Measurements from ENCODE around the gene MCOLN3.
A peak's percentile ranks its signal among the peaks of the same experiment; 100 is the strongest.

MCOLN3 gene

DNA sequence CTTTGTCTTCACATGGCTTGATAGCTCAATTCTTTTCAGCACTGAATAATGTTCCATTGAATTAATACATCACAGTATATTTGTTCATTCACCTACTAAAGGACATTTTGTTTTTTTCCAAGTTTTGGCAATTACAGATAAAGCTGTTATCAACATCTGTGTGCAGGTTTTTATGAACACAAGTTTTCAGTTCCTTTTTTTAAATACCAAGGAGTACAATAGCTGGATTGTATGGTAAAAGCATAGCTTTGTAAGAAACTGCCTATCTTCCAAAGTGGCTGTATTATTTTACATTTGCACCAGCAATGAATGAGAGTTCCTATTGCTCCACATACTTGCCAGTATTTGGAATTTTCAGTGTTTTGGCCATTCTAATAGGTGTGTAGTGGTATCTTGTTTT, 46.6 kb downstream of the MCOLN3 start:
- FAIRE-seq: no peak
- no peak for DNase-seq (ENCODE audit: insufficient read length, low spot score)
- TF ChIP-seq, protein P1, sequence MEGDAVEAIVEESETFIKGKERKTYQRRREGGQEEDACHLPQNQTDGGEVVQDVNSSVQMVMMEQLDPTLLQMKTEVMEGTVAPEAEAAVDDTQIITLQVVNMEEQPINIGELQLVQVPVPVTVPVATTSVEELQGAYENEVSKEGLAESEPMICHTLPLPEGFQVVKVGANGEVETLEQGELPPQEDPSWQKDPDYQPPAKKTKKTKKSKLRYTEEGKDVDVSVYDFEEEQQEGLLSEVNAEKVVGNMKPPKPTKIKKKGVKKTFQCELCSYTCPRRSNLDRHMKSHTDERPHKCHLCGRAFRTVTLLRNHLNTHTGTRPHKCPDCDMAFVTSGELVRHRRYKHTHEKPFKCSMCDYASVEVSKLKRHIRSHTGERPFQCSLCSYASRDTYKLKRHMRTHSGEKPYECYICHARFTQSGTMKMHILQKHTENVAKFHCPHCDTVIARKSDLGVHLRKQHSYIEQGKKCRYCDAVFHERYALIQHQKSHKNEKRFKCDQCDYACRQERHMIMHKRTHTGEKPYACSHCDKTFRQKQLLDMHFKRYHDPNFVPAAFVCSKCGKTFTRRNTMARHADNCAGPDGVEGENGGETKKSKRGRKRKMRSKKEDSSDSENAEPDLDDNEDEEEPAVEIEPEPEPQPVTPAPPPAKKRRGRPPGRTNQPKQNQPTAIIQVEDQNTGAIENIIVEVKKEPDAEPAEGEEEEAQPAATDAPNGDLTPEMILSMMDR (IDR thresholded peaks at IDR 0.05; ENCODE audit: insufficient read depth, missing control alignments): no peak

DNA sequence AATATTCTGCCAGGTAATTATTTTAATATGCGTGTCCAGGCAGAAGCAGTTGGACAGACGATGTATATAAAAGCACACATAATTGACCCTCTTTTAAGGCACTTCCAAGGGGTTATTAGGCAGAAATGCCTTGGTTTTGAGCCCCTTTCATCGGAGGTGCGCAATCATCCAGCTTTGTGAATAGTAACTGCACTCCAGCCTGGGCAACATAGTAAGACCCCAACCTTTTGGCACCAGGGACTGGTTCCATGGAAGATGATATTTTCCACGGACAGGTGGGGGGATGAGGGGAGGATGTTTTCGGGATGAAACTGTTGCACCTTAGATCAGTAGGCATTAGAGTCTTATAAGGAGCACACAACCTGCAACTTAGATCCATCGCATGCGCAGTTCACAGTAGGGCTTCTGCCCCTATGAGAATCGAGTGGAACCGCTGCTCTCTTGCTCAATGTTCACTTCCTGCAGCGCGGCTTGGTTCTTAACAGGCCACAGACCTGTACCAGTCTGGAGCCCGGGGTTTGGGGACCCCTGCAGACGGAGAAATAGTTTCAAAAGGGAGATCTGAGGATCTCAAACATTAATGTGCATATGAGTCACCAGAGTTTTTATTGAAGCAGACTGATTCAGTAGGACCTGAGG, 49.5 kb downstream of the MCOLN3 start:
- TF ChIP-seq, protein P1 (IDR thresholded peaks at IDR 0.05; ENCODE audit: insufficient read depth, missing control alignments): no peak
- no peak for DNase-seq (ENCODE audit: insufficient read length, low spot score)
- no peak for FAIRE-seq

DNA sequence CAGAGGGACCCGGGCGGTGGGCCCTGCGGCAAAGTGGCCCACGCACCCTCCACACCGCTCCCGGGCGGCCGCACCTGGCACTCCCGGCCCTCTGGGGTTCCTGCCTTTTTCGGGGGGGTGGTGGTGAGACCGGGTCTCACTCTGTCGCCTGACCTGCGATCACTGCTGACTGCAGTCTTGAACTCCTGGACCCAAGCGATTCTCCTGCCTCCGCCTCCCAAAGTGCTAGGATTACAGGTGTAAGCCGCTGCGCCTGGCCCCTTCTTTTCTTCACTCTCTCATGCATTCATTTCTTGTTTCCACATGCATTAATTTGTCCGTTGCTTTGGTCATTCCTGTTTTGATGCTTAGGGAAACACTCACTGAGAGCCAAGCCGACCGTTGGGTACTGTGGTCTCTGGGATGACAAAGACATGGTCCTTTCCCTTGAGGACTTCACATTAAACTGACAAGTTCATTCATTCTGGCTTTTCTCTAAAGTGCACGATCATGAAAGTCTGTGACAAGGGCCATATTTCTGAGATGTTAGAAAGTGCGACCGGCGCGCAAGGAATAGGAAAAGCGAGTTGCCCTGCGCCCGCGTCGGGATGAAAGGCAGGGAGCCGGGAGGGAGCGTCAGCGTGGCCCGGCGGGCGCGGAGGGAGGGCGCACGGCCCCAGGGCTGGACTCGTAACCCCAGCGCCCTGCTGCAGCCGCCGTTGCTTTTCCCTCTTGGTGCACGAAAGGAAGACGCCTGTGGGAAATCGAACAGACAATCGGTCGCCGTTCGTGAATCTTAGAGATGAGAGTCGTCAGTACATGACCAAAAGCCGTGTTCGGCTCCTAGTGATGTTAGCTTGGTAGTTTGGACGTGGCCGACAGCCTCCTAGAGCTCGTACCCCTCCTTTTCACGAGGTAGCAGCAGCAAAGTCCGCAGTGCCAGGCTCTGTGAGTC, 50.4 kb downstream of the MCOLN3 start:
- DNase-seq (ENCODE audit: insufficient read length, low spot score) (no peak), FAIRE-seq (no peak)
- TF ChIP-seq, protein P1 (IDR thresholded peaks at IDR 0.05; ENCODE audit: insufficient read depth, missing control alignments): no peak

DNA sequence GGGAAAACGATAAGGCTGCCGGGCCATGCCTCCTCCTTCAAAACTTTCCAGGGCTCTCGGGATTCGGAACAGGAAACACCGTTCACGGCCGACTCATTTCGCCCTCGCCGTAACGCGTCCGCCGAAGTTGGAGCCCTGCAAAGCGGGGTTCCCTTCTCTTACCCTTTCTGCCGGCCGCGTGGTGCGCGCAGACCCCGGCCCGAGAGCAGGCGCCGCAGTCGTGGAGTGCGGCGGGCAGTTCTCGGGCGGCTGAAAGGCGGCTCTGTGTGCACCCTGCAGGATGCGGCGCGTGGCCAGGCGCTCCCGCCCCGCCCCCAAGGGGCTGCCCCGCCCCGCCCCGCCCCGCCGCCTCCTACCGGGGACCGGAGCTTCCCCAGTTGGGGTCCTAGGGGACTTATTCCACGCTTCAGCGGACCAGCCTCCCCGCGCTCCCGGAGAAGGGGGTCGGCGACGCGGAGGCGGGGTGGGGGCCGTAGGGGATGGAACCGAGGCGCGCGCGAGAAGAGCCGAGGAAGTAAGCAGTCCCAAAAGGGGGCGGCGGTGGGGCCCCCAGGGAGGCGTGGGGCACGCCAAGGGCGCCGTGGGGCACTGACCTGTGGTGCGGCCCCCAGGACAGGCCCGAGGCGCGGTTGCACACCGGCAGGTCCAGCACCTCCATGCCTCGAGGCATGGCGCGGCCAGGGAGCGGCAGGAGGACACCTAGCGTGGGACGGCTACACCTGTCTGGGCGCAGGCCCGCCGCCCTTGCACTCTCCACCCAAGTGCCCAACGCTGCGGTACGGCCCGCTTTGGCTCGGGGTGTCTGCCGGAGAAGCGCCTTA, 51.2 kb downstream of the MCOLN3 start, which contains the start of gene MCOLN2:
Gene MCOLN2, minus strand, starts transcription at position 268 of the 821 bp plus-strand sequence. Its CDS starts 241 bp downstream, at position 27.
- TF ChIP-seq, protein P1 (IDR thresholded peaks at IDR 0.05; ENCODE audit: insufficient read depth, missing control alignments): no peak
- FAIRE-seq: no peak
- DNase-seq (ENCODE audit: insufficient read length, low spot score): peak; percentile 62

DNA sequence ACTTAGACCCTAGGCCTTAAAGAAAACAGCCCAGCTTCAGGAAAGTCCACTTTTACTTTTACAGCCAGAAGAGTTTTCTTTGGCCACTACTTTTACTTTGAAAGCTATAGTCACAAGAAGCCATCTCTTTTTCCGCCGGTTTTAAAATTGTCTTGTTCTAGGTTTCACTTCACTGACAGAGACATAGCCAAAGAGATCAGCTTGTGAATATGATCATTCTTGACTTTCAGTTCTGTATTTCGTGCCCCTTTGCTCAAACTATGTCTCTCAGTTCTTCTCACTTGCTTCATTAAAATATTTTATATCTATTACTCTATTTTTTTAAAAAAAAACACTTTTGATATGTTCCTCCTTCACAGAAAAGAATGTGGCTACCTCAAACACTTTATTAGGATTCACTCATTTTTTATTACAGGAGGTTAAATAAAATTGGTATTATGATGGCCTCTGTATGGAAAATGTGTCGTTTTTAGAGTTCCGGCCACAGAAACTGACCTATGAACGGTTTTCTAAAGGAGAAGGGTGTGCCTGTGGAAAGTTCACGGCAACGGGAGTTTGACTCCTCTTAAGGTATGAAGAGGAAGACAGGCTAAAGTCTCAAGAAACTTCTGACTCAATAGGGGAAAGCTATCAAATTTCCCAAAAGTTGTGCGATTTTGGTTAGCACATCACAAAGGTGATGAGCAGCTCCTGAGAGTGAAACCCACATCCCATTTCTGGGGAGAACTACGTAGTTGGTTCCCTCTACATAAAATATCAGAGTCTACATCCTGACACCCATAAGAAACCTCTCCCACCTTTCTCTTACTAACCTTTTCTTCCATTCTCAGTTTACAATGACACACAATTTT, 52.6 kb downstream of the MCOLN3 start:
- FAIRE-seq (no peak), DNase-seq (ENCODE audit: insufficient read length, low spot score) (no peak)

More for the DNA sequence above, 52.6 kb downstream of the MCOLN3 start:
- TF ChIP-seq, protein P1 (IDR thresholded peaks at IDR 0.05; ENCODE audit: insufficient read depth, missing control alignments): no peak

Data from D721Med (cell line).